HG02610 (cell line): ENCODE results near the gene EPB41L4A.
A peak's percentile ranks its signal among the peaks of the same experiment; 100 is the strongest.

Experiments used
- ATAC-seq: cut with Tn5 transposase; IDR thresholded peaks from one replicate; pipeline ENCODE4 v1.9.1; 2021; ENCODE audit warnings: mild to moderate bottlenecking, moderate library complexity; ENCODE audit not compliant: unreplicated experiment

Gene EPB41L4A

DNA sequence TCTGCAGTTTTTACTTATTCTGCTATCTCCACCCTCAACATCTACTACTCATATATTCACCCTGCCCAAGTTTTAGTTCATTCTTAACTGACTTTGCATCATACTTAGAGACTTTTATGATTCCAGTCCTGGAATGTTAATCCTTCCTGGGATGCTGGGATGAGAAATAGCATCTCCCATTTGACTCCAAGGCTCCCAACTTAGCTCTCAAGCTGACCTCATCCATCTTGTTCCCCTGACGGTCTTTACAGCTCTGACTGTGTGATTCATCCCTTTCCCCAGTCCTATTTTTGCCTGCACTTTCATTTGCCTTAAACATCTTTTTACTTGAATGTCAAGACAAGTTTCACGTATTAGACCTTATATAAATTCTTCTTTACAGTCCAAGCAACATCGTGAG lies 297.8 kb downstream of the EPB41L4A start:
- no peak for ATAC-seq

DNA sequence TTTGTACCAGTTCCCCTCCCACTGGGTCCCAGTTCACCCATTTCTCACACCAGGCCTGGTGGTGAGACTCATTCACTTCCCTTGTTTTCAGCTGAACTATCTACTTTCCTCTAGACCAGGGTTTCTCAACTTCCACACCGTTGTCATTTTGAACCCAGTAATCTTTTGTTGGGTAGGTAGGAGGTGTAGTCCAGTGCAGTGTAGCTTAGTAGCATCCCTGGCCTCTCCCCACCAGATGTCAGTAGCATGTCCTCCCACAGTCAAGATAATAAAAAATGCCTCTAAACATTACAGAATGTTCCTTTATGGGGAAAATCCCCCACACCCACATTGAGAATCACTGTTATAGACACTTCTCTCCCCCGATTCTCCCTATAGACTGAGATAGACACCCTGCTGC lies 299.1 kb downstream of the EPB41L4A start:
- ATAC-seq, result no peak

DNA sequence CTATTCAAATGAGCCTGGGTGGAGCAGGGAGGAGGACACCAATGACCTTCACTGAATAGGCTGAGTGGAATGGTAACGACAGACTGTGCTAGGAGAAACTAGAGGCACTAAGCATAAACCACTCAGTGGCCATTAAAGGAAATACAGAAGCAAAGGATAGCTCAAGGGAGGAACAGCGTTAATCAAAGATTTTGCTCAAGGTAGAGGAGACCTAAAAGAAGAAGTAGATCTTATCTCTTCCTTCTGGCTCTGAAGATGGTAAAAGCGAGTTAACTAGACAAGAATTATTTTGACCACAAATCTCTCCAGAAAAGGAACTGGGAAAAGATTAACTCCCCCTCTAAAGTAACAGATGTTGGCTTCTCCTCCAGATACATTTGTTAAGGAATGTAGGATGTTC lies 299.6 kb downstream of the EPB41L4A start:
- no peak for ATAC-seq

DNA sequence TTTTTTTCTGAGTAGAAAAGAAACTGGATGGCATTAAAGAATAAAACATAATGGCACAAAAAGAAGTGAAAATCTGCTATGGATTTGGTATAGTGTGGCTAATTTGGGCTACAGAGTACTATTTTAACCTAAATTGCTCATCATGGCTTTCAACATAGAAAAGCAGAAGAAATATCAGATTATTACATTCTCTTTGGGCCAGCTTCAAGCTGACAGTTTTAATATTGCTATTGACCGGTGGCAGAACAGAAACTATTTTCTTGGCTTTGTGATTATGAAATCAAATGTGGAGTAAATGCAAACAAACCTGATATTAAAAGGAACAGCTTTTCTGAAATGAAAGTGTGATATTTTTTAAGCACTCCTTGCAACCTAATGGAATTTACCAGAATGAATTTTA lies 301.5 kb downstream of the EPB41L4A start:
- ATAC-seq, result no peak

DNA sequence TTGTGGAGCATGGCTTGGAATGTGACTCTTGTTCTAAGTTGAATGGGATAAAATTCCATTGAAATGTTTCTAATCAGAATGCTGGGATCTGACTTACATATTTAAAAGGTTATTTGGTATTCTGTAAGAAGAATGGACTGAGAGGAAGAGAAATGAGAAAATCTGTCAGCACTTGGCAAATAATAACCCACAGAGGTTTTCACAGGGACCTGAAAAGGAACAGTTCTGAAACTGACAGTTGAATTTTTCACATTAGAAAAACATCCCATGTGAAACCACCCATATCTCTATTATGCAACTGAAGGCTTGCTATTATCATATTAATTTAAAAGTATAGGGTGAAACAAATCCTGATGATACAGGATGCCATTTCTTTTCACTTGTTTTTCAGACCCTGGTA lies 302.7 kb downstream of the EPB41L4A start:
- peak; percentile 70 for ATAC-seq

DNA sequence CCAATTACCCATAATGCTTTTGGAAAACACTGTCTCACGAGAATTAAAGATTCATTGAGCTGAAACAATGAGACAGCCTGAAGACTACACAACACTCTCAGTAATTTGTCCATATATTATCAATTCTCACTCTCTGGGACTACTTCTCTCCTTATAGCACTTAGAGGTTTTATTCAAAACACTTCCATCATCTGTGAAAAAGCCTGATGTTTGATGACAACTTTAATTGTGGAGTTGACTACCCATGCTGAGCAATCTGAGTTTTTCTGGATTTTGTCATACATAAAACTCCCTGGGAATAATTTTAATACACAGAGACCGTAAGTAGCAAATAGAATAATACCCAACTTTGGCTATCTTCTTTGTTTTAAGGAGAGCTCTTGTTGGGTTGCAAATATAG lies 305.5 kb downstream of the EPB41L4A start:
- ATAC-seq, result no peak
